ENCODE results near the gene TCF23. TPM values are rescaled to one million over a fixed set of nuclear protein-coding genes. Genes with fewer than 3 reads are reported as not detected.

The TCF23 gene
- total and polyA plus RNA-seq, 4 donors = under 0.01 to 0.05 (median 0.02) TPM; not detected in 1

GRCh38 chr2:27137322-27137935 lies 11.4 kb upstream of the TCF23 start:
- no peak for DNase-seq (ENCODE audit: low spot score)
- TF ChIP-seq HNF4A (conservative IDR thresholded peaks at IDR 0.05) (no peak), MAX (IDR thresholded peaks at IDR 0.05) (no peak), SP1 (IDR thresholded peaks at IDR 0.05) (no peak), FOXA2 (IDR thresholded peaks at IDR 0.05) (no peak), FOXA1 (IDR thresholded peaks at IDR 0.05) (no peak), GABPA (IDR thresholded peaks at IDR 0.05 in 1 of 2, conservative IDR thresholded peaks at IDR 0.05 in 1 of 2) (no peak), CTCF (IDR thresholded peaks at IDR 0.05; ENCODE audit: low read depth, low read length, missing input control) (no peak), YY1 (IDR thresholded peaks at IDR 0.05) (no peak), RXRA (IDR thresholded peaks at IDR 0.05) (no peak), REST (IDR thresholded peaks at IDR 0.05) (no peak), TAF1 (conservative IDR thresholded peaks at IDR 0.05) (no peak), ZBTB33 (IDR thresholded peaks at IDR 0.05) (no peak), JUND (IDR thresholded peaks at IDR 0.05) (no peak), ATF3 (IDR thresholded peaks at IDR 0.05) (no peak), RAD21 (IDR thresholded peaks at IDR 0.05) (no peak), EGR1 (IDR thresholded peaks at IDR 0.05; ENCODE audit: low read depth in 2 of 2) (no peak), HNF4G (IDR thresholded peaks at IDR 0.05) (no peak), NR2F2 (IDR thresholded peaks at IDR 0.05) (no peak)
- 95% methylated on average over 21 of the region's 21 CpGs for WGBS
- H3K9ac ChIP-seq (ENCODE audit: low read depth in 1 of 2, low read length in 2 of 2) = no peak overlapping the region
- H3K4me3 ChIP-seq (ENCODE audit: low read depth in 1 of 3, low read length in 3 of 3) = no peak overlapping the region
- no peaks in the 10 kb centered on the region for H3K9me3 ChIP-seq (ENCODE audit: control insufficient read depth in 4 of 4, low read length in 3 of 4)
- peaks cover 3 to 12% (median 10%) of the 10 kb centered on the region in 4 donors for H3K4me1 ChIP-seq (ENCODE audit: control insufficient read depth in 4 of 4, insufficient read depth in 4 of 4, low read length in 3 of 4)
- no peak overlapping the region for H3K27ac ChIP-seq (ENCODE audit: low read depth in 1 of 2, low read length in 2 of 2)
- H3K36me3 ChIP-seq (ENCODE audit: control insufficient read depth in 4 of 4, insufficient read depth in 3 of 4, low read depth in 1 of 4, low read length in 3 of 4) = peaks cover 0 to 3% (median 3%) of the 10 kb centered on the region in 4 donors
- no peaks in the 10 kb centered on the region for H3K27me3 ChIP-seq (ENCODE audit: control insufficient read depth in 4 of 4, insufficient read depth in 4 of 4, low read length in 3 of 4)

Measured in liver (tissue), 9 donors.